Type B pancreatic cell (in vitro differentiated cells): ENCODE data around the gene DBH. TPM values are rescaled to one million over a fixed set of nuclear protein-coding genes. Genes with fewer than 3 reads are reported as not detected.

ENCODE experiments used
- DNase-seq: peaks from one replicate; pipeline ENCODE4 v3.0.0; 2021; ENCODE audit warnings: mixed read lengths; ENCODE audit not compliant: unreplicated experiment; ENCODE audit errors: extremely low spot score
- H3K27ac Mint-ChIP-seq: 2 replicates; pipeline ENCODE4 v1.8.0; 2021; ENCODE audit warnings: mild to moderate bottlenecking, mixed read lengths
- H3K27me3 Mint-ChIP-seq: 2 replicates; pipeline ENCODE4 v1.8.0; 2021; ENCODE audit warnings: mixed read lengths
- H3K36me3 Mint-ChIP-seq: 2 replicates; pipeline ENCODE4 v1.8.0; 2021; ENCODE audit warnings: mixed read lengths
- H3K4me1 Mint-ChIP-seq: one replicate; pipeline ENCODE4 v1.8.0; 2021; ENCODE audit warnings: mixed read lengths; ENCODE audit not compliant: unreplicated experiment
- H3K4me3 Mint-ChIP-seq: 2 replicates; pipeline ENCODE4 v1.8.0; 2021; ENCODE audit warnings: mild to moderate bottlenecking, mixed read lengths
- H3K9me3 Mint-ChIP-seq: 2 replicates; pipeline ENCODE4 v1.8.0; 2021; ENCODE audit warnings: mixed read lengths
- CTCF ChIP-seq: fragments of 200-600 bp; sonication (generic); conservative IDR thresholded peaks from 2 replicates; pipeline ENCODE4 v1.5.0; 2021; ENCODE audit warnings: antibody characterized with exemption, mild to moderate bottlenecking
- total RNA-seq: library from RNA; stranded (reverse); gene quantifications from 2 replicates; pipeline ENCODE4 v1.2.1, GENCODE V29; 2021; ENCODE audit warnings: low replicate concordance

DBH gene
- total RNA-seq, 1 donor from 2014 or later: 0.12 TPM

GRCh38 chr9:133595910-133596309 is 40.3 kb upstream of the DBH start:
- H3K4me3 Mint-ChIP-seq: no peak overlapping the region
- H3K27me3 Mint-ChIP-seq: peaks cover 9% of the 10 kb centered on the region
- TF ChIP-seq CTCF: no peak
- no peaks in the 10 kb centered on the region for H3K4me1 Mint-ChIP-seq
- peaks cover 4% of the 10 kb centered on the region for H3K9me3 Mint-ChIP-seq
- no peak for DNase-seq
- H3K27ac Mint-ChIP-seq: no peak overlapping the region
- no peaks in the 10 kb centered on the region for H3K36me3 Mint-ChIP-seq

- TF ChIP-seq CTCF: no peak
- peaks cover 13% of the 10 kb centered on the region for H3K27me3 Mint-ChIP-seq
- peaks cover 4% of the 10 kb centered on the region for H3K9me3 Mint-ChIP-seq
- no peak for DNase-seq
- H3K4me3 Mint-ChIP-seq: no peak overlapping the region
- H3K4me1 Mint-ChIP-seq: no peaks in the 10 kb centered on the region
- no peak overlapping the region for H3K27ac Mint-ChIP-seq
- H3K36me3 Mint-ChIP-seq: no peaks in the 10 kb centered on the region
Measured at GRCh38 chr9:133597316-133597957, 38.7 kb upstream of the DBH start.

- Mint-ChIP-seq H3K4me3 (no peak overlapping the region), H3K27ac (no peak overlapping the region), H3K4me1 (no peaks in the 10 kb centered on the region), H3K36me3 (no peaks in the 10 kb centered on the region), H3K9me3 (peaks cover 4% of the 10 kb centered on the region), H3K27me3 (peaks cover 10% of the 10 kb centered on the region)
- TF ChIP-seq CTCF: no peak
- DNase-seq: no peak
Measured at GRCh38 chr9:133598978-133599377, 37.2 kb upstream of the DBH start.

- Mint-ChIP-seq H3K4me3 (no peak overlapping the region), H3K4me1 (no peaks in the 10 kb centered on the region), H3K27ac (no peak overlapping the region), H3K9me3 (peaks cover 4% of the 10 kb centered on the region), H3K27me3 (peaks cover 13% of the 10 kb centered on the region), H3K36me3 (no peaks in the 10 kb centered on the region)
- DNase-seq: no peak
- no peak for TF ChIP-seq CTCF
Measured at GRCh38 chr9:133599470-133600173, 36.5 kb upstream of the DBH start.

GRCh38 chr9:133600739-133601138 is 35.4 kb upstream of the DBH start:
- H3K4me3 Mint-ChIP-seq: no peak overlapping the region
- no peak overlapping the region for H3K27ac Mint-ChIP-seq
- DNase-seq: no peak
- peaks cover 21% of the 10 kb centered on the region for H3K27me3 Mint-ChIP-seq
- TF ChIP-seq CTCF: no peak
- no peaks in the 10 kb centered on the region for H3K36me3 Mint-ChIP-seq
- H3K4me1 Mint-ChIP-seq: no peaks in the 10 kb centered on the region
- H3K9me3 Mint-ChIP-seq: peaks cover 4% of the 10 kb centered on the region
